Fibroblast of lung (primary cell): Measurements from ENCODE around the gene TTC6. TPM values are rescaled to one million over a fixed set of nuclear protein-coding genes. Genes with fewer than 3 reads are reported as not detected.

Experiments
- DNase-seq, 2 donors: peaks; one replicate each; pipeline versions ENCODE4 v3.0.0 to v3.0.0-alpha.2; 2010; ENCODE audit warnings: low read depth in 2 of 2
- H2AFZ ChIP-seq: 2 replicates; pipeline ENCODE4 v1.5.1; 2012; ENCODE audit warnings: low read length, control low read depth, inconsistent platforms
- H3K27ac ChIP-seq: 2 replicates; pipeline ENCODE4 v1.5.1; 2011; ENCODE audit warnings: low read length, control low read depth; ENCODE audit not compliant: insufficient read depth
- H3K27me3 ChIP-seq: 2 replicates; pipeline ENCODE4 v1.5.1; 2011; ENCODE audit warnings: mild to moderate bottlenecking, low read length; ENCODE audit not compliant: control insufficient read depth, insufficient read depth
- H3K36me3 ChIP-seq: 2 replicates; pipeline ENCODE4 v1.5.1; 2011; ENCODE audit warnings: low read length; ENCODE audit not compliant: control insufficient read depth, insufficient read depth
- H3K4me1 ChIP-seq: 2 replicates; pipeline ENCODE4 v1.5.1; 2011; ENCODE audit warnings: low read length; ENCODE audit not compliant: control insufficient read depth, insufficient read depth; ENCODE audit errors: extremely low read depth
- H3K4me2 ChIP-seq: 2 replicates; pipeline ENCODE4 v1.5.1; 2011; ENCODE audit warnings: low read length, control low read depth; ENCODE audit not compliant: insufficient read depth; ENCODE audit errors: extremely low read depth
- H3K4me3 ChIP-seq, 4 experiments: fragments of 200-600 bp in 1 of 4; sonication (generic) in 1 of 4; replicated peaks in 1 of 4; 2 replicates each; pipeline ENCODE4 v1.5.1; 2011 to 2016; ENCODE audit warnings: low read length in 4 of 4, low read depth in 3 of 4, mild to moderate bottlenecking in 3 of 4, control low read depth in 2 of 4, inconsistent platforms in 1 of 4, mixed read lengths in 1 of 4; ENCODE audit not compliant: insufficient read depth in 1 of 4; ENCODE audit errors: control extremely low read depth in 1 of 4
- H3K79me2 ChIP-seq: 2 replicates; pipeline ENCODE4 v1.5.1; 2012; ENCODE audit warnings: mild to moderate bottlenecking, low read length, inconsistent platforms; ENCODE audit not compliant: control insufficient read depth, insufficient read depth
- H3K9ac ChIP-seq: 2 replicates; pipeline ENCODE4 v1.5.1; 2011; ENCODE audit warnings: mild to moderate bottlenecking, low read length, control low read depth; ENCODE audit not compliant: insufficient read depth
- H3K9me3 ChIP-seq: 2 replicates; pipeline ENCODE4 v1.5.1; 2012; ENCODE audit warnings: low read depth, low read length; ENCODE audit not compliant: control insufficient read depth, insufficient read depth
- H4K20me1 ChIP-seq: 2 replicates; pipeline ENCODE4 v1.5.1; 2011; ENCODE audit warnings: low read length; ENCODE audit not compliant: control insufficient read depth, insufficient read depth; ENCODE audit errors: extremely low read depth
- EZH2 ChIP-seq: IDR thresholded peaks from 2 replicates; pipeline ENCODE4 v1.5.1; 2012; ENCODE audit warnings: low read length, control low read depth, mild to moderate bottlenecking; ENCODE audit errors: missing control alignments
- polyA plus RNA-seq, 2 donors: library from polyadenylated mRNA; depleted of rRNA in 1 of 2; stranded (reverse) in 1 of 2; unstranded in 1 of 2; fragments of >200 nt; gene quantifications; 2 replicates each; pipeline ENCODE4 v1.2.1, GENCODE V29; 2011 to 2012; ENCODE audit warnings: missing spikeins in 1 of 2
- total RNA-seq: library from RNA; depleted of rRNA; stranded (reverse); fragments of >200 nt; gene quantifications from 2 replicates; pipeline ENCODE4 v1.2.1, GENCODE V29; 2014
- TF ChIP-seq, protein P1 (sequence below), 2 donors: IDR thresholded peaks in 1 of 2; conservative IDR thresholded peaks in 1 of 2; 1 replicate in 1 of 2; 2 replicates in 1 of 2; pipeline ENCODE4 v1.5.1; 2011 to 2012; ENCODE audit warnings: low read length in 2 of 2, control low read depth in 1 of 2, inconsistent platforms in 1 of 2, low read depth in 1 of 2, mild to moderate bottlenecking in 1 of 2

TTC6 gene
- total and polyA plus RNA-seq, 2 donors (not counting 1 experiment from before 2014, with no cell fraction given), result 0.17 TPM; not detected in 1

GRCh38 chr14:37571391-37571790, 24.0 kb upstream of the TTC6 start:
- no peak overlapping the region for H3K4me2 ChIP-seq
- no peak overlapping the region for H3K9ac ChIP-seq
- no peak overlapping the region for H2AFZ ChIP-seq
- H3K9me3 ChIP-seq, result no peaks in the 10 kb centered on the region
- no peak for TF ChIP-seq EZH2
- TF ChIP-seq, protein P1, sequence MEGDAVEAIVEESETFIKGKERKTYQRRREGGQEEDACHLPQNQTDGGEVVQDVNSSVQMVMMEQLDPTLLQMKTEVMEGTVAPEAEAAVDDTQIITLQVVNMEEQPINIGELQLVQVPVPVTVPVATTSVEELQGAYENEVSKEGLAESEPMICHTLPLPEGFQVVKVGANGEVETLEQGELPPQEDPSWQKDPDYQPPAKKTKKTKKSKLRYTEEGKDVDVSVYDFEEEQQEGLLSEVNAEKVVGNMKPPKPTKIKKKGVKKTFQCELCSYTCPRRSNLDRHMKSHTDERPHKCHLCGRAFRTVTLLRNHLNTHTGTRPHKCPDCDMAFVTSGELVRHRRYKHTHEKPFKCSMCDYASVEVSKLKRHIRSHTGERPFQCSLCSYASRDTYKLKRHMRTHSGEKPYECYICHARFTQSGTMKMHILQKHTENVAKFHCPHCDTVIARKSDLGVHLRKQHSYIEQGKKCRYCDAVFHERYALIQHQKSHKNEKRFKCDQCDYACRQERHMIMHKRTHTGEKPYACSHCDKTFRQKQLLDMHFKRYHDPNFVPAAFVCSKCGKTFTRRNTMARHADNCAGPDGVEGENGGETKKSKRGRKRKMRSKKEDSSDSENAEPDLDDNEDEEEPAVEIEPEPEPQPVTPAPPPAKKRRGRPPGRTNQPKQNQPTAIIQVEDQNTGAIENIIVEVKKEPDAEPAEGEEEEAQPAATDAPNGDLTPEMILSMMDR (conservative IDR thresholded peaks at IDR 0.05 in 1 of 2, IDR thresholded peaks at IDR 0.05 in 1 of 2; ENCODE audit: low read depth in 1 of 2, low read length in 2 of 2), result no peak
- H3K27ac ChIP-seq, result no peak overlapping the region
- DNase-seq, result no peak
- H3K79me2 ChIP-seq, result no peaks in the 10 kb centered on the region
- H3K4me3 ChIP-seq, result no peak overlapping the region
- no peaks in the 10 kb centered on the region for H3K27me3 ChIP-seq
- H3K36me3 ChIP-seq, result no peaks in the 10 kb centered on the region
- no peaks in the 10 kb centered on the region for H4K20me1 ChIP-seq
- H3K4me1 ChIP-seq, result no peaks in the 10 kb centered on the region

DNA sequence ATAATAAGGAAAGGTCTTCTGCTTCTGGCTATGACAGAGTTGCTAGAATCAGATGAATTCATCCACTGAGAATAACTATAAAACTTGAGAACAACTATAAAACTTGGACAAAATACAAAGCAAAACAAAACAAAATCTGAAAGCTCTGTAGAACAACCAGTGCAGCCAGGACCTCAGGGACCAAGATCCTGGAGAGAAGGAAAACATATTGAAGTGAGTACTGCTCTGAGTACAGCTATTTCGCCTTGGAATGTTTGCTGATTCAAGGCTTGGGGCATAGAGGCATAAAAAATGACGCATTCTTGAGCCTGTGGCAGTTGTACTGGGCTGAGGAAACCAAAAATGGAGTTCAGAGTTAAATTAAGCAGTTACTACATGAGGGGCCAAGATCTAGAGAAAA, 22.1 kb upstream of the TTC6 start:
- H4K20me1 ChIP-seq, result no peaks in the 10 kb centered on the region
- H3K4me2 ChIP-seq, result no peak overlapping the region
- no peaks in the 10 kb centered on the region for H3K9me3 ChIP-seq
- H3K79me2 ChIP-seq, result no peaks in the 10 kb centered on the region
- H3K9ac ChIP-seq, result no peak overlapping the region
- H3K4me1 ChIP-seq, result no peaks in the 10 kb centered on the region
- TF ChIP-seq EZH2, result no peak
- TF ChIP-seq, protein P1 (conservative IDR thresholded peaks at IDR 0.05 in 1 of 2, IDR thresholded peaks at IDR 0.05 in 1 of 2; ENCODE audit: low read depth in 1 of 2, low read length in 2 of 2), result no peak
- no peak overlapping the region for H3K27ac ChIP-seq
- no peak overlapping the region for H2AFZ ChIP-seq
- H3K27me3 ChIP-seq, result no peaks in the 10 kb centered on the region
- DNase-seq, result no peak
- H3K36me3 ChIP-seq, result no peaks in the 10 kb centered on the region
- no peak overlapping the region for H3K4me3 ChIP-seq

- Histone ChIP-seq H2AFZ (no peak overlapping the region), H3K79me2 (no peaks in the 10 kb centered on the region), H3K36me3 (no peaks in the 10 kb centered on the region), H3K27ac (no peak overlapping the region), H3K9ac (no peak overlapping the region), H3K4me3 (no peak overlapping the region), H4K20me1 (no peaks in the 10 kb centered on the region), H3K9me3 (no peaks in the 10 kb centered on the region), H3K4me2 (no peak overlapping the region), H3K27me3 (peaks cover 18% of the 10 kb centered on the region), H3K4me1 (no peaks in the 10 kb centered on the region)
- TF ChIP-seq EZH2, result no peak
- TF ChIP-seq, protein P1 (conservative IDR thresholded peaks at IDR 0.05 in 1 of 2, IDR thresholded peaks at IDR 0.05 in 1 of 2; ENCODE audit: low read depth in 1 of 2, low read length in 2 of 2), result no peak
- no peak for DNase-seq
These were observed 16.2 kb upstream of the TTC6 start for GRCh38 chr14:37579274-37579673.
